ENCODE data around the gene TWSG1.

Gene TWSG1

DNA sequence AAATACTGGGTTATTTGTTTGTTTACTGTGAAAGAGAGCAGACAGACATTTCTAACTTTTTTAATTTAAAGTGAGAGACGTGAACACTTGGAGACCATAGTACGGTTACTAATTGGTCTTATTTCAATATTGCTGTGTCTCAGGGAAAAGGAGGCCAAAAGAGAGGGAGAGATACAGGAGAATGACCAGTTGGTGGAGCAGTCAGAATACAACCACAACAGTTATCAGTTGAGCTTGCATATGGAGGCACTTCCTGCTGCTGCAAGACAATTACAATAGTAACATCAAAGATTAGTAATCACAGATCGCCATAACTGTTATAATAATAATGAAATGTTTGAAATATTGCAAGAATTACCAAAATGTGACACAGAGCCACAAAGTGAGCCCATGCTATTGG lies 58.2 kb downstream of the TWSG1 start:
- TF ChIP-seq POLR2AphosphoS5 (IDR thresholded peaks at IDR 0.05; ENCODE audit: low read depth, low read length) (no peak), FOXP2 (optimal IDR thresholded peaks at IDR 0.05; ENCODE audit: borderline replicate concordance, extremely low read depth, extremely low read length, insufficient read depth) (no peak), TAF1 (IDR thresholded peaks at IDR 0.05; ENCODE audit: borderline replicate concordance, insufficient read depth, low read length) (no peak), SIN3A (IDR thresholded peaks at IDR 0.05; ENCODE audit: borderline replicate concordance, insufficient read depth, low read length) (no peak)
- TF ChIP-seq, protein P1, sequence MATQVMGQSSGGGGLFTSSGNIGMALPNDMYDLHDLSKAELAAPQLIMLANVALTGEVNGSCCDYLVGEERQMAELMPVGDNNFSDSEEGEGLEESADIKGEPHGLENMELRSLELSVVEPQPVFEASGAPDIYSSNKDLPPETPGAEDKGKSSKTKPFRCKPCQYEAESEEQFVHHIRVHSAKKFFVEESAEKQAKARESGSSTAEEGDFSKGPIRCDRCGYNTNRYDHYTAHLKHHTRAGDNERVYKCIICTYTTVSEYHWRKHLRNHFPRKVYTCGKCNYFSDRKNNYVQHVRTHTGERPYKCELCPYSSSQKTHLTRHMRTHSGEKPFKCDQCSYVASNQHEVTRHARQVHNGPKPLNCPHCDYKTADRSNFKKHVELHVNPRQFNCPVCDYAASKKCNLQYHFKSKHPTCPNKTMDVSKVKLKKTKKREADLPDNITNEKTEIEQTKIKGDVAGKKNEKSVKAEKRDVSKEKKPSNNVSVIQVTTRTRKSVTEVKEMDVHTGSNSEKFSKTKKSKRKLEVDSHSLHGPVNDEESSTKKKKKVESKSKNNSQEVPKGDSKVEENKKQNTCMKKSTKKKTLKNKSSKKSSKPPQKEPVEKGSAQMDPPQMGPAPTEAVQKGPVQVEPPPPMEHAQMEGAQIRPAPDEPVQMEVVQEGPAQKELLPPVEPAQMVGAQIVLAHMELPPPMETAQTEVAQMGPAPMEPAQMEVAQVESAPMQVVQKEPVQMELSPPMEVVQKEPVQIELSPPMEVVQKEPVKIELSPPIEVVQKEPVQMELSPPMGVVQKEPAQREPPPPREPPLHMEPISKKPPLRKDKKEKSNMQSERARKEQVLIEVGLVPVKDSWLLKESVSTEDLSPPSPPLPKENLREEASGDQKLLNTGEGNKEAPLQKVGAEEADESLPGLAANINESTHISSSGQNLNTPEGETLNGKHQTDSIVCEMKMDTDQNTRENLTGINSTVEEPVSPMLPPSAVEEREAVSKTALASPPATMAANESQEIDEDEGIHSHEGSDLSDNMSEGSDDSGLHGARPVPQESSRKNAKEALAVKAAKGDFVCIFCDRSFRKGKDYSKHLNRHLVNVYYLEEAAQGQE (IDR thresholded peaks at IDR 0.05; ENCODE audit: insufficient read depth in 1 of 2, low read depth in 2 of 2, low read length in 2 of 2): no peak

DNA sequence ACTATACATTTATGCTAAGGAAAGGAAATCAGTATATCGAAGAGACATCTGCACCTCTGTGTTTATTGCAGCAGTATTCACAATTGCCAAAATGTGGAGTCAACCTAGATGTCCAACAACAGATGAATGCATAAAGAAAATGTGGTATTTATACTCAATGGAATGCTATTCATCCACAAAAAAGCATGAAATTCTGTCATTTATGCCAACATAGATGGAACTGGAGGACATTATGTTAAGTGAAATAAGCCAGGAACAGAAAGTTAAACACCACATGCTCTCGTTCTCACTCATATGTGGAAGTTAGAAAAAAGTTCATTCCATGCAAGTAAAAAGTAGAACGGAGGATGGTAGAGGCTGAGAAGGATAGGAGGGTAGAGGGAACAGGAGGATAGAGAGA lies 59.5 kb downstream of the TWSG1 start:
- TF ChIP-seq POLR2AphosphoS5 (IDR thresholded peaks at IDR 0.05; ENCODE audit: low read depth, low read length): no peak
- no peak for TF ChIP-seq FOXP2 (optimal IDR thresholded peaks at IDR 0.05; ENCODE audit: borderline replicate concordance, extremely low read depth, extremely low read length, insufficient read depth)
- TF ChIP-seq, protein P1 (IDR thresholded peaks at IDR 0.05; ENCODE audit: insufficient read depth in 1 of 2, low read depth in 2 of 2, low read length in 2 of 2): no peak
- TF ChIP-seq TAF1 (IDR thresholded peaks at IDR 0.05; ENCODE audit: borderline replicate concordance, insufficient read depth, low read length): no peak
- TF ChIP-seq SIN3A (IDR thresholded peaks at IDR 0.05; ENCODE audit: borderline replicate concordance, insufficient read depth, low read length): no peak

DNA sequence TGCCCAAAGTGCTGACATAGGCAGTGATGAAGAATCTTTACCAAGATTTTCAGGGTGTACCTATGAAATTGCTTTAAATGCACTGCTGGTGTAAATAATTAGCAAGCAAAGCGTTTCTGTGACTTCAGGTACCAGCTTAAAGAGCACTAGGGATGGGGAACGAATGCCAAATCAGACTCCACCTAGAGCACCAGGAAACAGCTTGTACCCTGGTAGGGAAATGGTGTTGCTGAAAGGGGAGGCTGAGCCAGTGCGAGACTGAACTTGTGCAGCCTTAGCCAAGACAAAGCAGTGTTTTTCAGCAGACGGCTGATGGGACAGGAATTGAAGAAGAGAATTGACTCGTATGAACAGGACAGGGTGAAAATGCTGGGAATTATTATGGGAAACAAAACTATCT lies 65.6 kb downstream of the TWSG1 start:
- TF ChIP-seq, protein P1 (IDR thresholded peaks at IDR 0.05; ENCODE audit: insufficient read depth in 1 of 2, low read depth in 2 of 2, low read length in 2 of 2): no peak
- TF ChIP-seq POLR2AphosphoS5 (IDR thresholded peaks at IDR 0.05; ENCODE audit: low read depth, low read length) (no peak), TAF1 (IDR thresholded peaks at IDR 0.05; ENCODE audit: borderline replicate concordance, insufficient read depth, low read length) (no peak), SIN3A (IDR thresholded peaks at IDR 0.05; ENCODE audit: borderline replicate concordance, insufficient read depth, low read length) (no peak), FOXP2 (optimal IDR thresholded peaks at IDR 0.05; ENCODE audit: borderline replicate concordance, extremely low read depth, extremely low read length, insufficient read depth) (no peak)

DNA sequence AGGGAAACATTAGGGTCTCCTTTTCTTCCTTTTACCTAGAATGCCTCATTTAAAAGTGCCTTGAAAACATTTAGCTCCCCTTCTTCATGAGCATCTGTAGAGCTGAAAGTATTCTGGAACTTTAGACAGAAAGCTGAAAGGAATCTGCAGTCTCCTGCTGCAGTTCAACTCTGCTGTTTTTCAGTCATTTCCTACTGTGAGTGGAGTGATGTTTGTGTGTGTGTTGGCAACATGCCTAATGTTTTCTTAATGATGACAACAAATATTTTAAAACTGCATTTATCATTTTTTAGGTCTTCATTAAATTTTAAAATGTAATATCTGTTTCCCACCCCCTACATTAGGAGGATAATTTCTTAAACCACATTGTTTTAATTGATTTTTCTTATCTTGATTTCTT lies 66.6 kb downstream of the TWSG1 start:
- TF ChIP-seq FOXP2 (optimal IDR thresholded peaks at IDR 0.05; ENCODE audit: borderline replicate concordance, extremely low read depth, extremely low read length, insufficient read depth) (no peak), POLR2AphosphoS5 (IDR thresholded peaks at IDR 0.05; ENCODE audit: low read depth, low read length) (no peak), TAF1 (IDR thresholded peaks at IDR 0.05; ENCODE audit: borderline replicate concordance, insufficient read depth, low read length) (no peak), SIN3A (IDR thresholded peaks at IDR 0.05; ENCODE audit: borderline replicate concordance, insufficient read depth, low read length) (no peak)
- TF ChIP-seq, protein P1 (IDR thresholded peaks at IDR 0.05; ENCODE audit: insufficient read depth in 1 of 2, low read depth in 2 of 2, low read length in 2 of 2): no peak
